ENCODE data around the gene WDR87.

The WDR87 gene

DNA sequence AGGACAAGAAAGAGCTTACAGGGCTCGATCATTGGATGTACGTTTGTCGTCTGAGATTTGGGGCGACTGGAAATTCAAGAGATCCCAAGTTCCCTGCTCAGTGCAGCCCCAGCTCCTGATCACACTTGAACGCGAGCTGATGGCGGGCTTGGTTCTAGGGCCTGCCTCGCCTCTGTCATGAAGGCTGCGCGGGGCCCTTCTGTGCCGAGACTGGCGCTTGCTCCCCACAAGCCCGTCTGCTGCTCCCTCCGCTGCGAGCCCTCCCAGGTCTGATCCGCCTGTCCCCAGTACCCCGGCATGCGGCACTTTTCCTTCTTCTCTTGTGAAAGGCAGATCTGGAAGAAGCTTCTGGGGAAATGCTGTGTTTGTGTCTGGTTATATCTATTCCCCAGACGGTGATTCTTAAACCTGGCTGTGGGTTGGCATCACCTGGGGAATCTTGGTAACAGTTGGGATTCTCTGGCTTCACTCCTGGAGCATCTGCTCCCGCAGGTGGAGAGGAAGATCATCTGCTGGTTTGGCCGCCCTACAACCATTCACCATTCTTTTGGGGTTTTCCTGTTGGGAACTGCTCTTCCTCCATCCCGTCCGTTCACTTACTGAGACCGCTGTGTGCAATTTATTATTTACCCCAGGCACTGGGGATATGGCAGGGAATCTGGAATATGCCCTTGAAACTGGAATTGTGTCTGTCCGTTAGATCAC is 44.2 kb upstream of the WDR87 start:
- DNase-seq (ENCODE audit: low read depth): no peak
- TF ChIP-seq, protein P1, sequence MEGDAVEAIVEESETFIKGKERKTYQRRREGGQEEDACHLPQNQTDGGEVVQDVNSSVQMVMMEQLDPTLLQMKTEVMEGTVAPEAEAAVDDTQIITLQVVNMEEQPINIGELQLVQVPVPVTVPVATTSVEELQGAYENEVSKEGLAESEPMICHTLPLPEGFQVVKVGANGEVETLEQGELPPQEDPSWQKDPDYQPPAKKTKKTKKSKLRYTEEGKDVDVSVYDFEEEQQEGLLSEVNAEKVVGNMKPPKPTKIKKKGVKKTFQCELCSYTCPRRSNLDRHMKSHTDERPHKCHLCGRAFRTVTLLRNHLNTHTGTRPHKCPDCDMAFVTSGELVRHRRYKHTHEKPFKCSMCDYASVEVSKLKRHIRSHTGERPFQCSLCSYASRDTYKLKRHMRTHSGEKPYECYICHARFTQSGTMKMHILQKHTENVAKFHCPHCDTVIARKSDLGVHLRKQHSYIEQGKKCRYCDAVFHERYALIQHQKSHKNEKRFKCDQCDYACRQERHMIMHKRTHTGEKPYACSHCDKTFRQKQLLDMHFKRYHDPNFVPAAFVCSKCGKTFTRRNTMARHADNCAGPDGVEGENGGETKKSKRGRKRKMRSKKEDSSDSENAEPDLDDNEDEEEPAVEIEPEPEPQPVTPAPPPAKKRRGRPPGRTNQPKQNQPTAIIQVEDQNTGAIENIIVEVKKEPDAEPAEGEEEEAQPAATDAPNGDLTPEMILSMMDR (IDR thresholded peaks at IDR 0.05; ENCODE audit: control insufficient read depth, insufficient read depth, low read depth, low read length, missing control alignments): no peak
- no peak overlapping the region for H3K4me3 ChIP-seq (ENCODE audit: control insufficient read depth, low read depth, low read length)

DNA sequence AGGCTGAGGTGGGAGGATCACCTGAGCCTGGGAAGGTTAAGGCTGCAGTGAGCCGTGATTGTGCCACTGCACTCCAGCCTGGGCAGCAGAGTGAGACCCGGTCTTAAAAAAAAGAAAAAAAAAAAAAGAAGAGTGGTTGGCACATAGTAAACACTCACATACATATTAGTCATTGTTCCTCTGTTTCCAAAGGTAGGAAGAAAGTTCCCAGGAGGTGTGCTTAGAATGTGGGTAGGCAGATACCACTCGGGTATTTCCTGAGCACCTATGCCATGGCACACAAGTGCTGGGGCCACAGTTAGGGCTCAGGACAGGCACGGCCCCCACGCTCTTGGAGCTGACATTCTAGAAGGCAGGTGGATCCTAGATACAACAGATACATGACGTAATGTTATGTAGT is 42.0 kb upstream of the WDR87 start:
- TF ChIP-seq, protein P1 (IDR thresholded peaks at IDR 0.05; ENCODE audit: control insufficient read depth, insufficient read depth, low read depth, low read length, missing control alignments): no peak
- no peak overlapping the region for H3K4me3 ChIP-seq (ENCODE audit: control insufficient read depth, low read depth, low read length)
- DNase-seq (ENCODE audit: low read depth): no peak

- no peak overlapping the region for H3K4me3 ChIP-seq (ENCODE audit: control insufficient read depth, low read depth, low read length)
- DNase-seq (ENCODE audit: low read depth): no peak
- TF ChIP-seq, protein P1 (IDR thresholded peaks at IDR 0.05; ENCODE audit: control insufficient read depth, insufficient read depth, low read depth, low read length, missing control alignments): no peak
Measured at GRCh38 chr19:37947778-37948177, 41.4 kb upstream of the WDR87 start.

- no peak for DNase-seq (ENCODE audit: low read depth)
- no peak overlapping the region for H3K4me3 ChIP-seq (ENCODE audit: control insufficient read depth, low read depth, low read length)
- TF ChIP-seq, protein P1 (IDR thresholded peaks at IDR 0.05; ENCODE audit: control insufficient read depth, insufficient read depth, low read depth, low read length, missing control alignments): no peak
Measured at GRCh38 chr19:37946132-37946531, 39.7 kb upstream of the WDR87 start.

- TF ChIP-seq, protein P1 (IDR thresholded peaks at IDR 0.05; ENCODE audit: control insufficient read depth, insufficient read depth, low read depth, low read length, missing control alignments): no peak
- no peak for DNase-seq (ENCODE audit: low read depth)
- H3K4me3 ChIP-seq (ENCODE audit: control insufficient read depth, low read depth, low read length): no peak overlapping the region
Measured at GRCh38 chr19:37943480-37943879, 37.1 kb upstream of the WDR87 start.

DNA sequence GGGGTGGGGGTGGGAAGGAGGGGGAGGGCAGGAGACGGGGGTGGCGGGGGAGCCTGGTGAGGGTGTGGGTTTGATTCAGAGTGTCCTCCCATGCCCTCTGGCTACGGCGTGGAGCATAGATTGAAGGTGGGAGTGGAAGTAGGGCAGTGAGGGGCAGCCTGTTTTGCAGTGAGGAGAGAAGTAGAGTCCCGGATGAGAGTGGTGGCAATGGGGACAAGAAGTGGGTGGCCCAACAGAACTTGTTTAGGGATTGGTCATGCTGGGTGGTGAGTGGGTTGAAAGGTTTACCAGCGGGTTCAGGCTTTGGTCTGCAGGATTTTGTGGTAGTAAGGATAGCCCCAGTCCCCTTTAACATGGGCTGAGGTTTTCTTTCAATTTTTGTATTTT is 36.1 kb upstream of the WDR87 start:
- DNase-seq (ENCODE audit: low read depth): no peak
- TF ChIP-seq, protein P1 (IDR thresholded peaks at IDR 0.05; ENCODE audit: control insufficient read depth, insufficient read depth, low read depth, low read length, missing control alignments): no peak

More for the DNA sequence above, 36.1 kb upstream of the WDR87 start:
- no peak overlapping the region for H3K4me3 ChIP-seq (ENCODE audit: control insufficient read depth, low read depth, low read length)
